ENCODE results near the gene ZBTB39.
"Not testable (repeated sequence)": the region's sequence is repeated elsewhere in the genome, so short reads cannot be mapped to it uniquely, and the experiment has no call there.

ZBTB39 gene

GRCh38 chr12:57042695-57043094 is 36.3 kb upstream of the ZBTB39 start:
- Mint-ChIP-seq H3K27me3 (peaks cover 1% of the 10 kb centered on the region), H3K9me3 (no peaks in the 10 kb centered on the region), H3K36me3 (no peaks in the 10 kb centered on the region), H3K4me3 (no peak overlapping the region), H3K27ac (no peak overlapping the region), H3K4me1 (peaks cover 22% of the 10 kb centered on the region)
- no peak for ATAC-seq (ENCODE audit: low read depth)
- no peak for DNase-seq (ENCODE audit: low spot score in 2 of 2)

DNA sequence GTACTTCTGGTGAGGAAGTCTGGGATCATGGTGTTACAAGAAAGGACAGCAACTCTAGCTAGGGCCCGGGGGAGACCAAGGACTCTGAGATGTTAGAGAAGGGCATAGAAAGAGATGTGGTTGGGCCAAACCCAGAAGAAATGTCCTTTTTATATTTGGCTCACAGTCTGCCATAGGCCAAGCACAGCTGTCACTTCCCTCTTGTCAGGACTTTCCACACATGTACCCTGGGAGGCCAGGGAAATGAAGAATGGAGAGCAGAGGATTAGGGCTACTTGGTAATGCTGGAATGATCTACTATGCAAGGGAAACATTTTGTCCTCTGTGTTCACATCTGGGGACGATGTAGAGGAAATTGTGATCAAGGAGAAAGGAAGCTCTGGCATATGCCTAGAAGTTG is 34.4 kb upstream of the ZBTB39 start:
- no peak for DNase-seq (ENCODE audit: low spot score in 2 of 2)
- Mint-ChIP-seq H3K36me3 (no peaks in the 10 kb centered on the region), H3K27me3 (peaks cover 1% of the 10 kb centered on the region), H3K4me1 (peaks cover 3% of the 10 kb centered on the region), H3K27ac (no peak overlapping the region), H3K4me3 (no peak overlapping the region), H3K9me3 (no peaks in the 10 kb centered on the region)
- ATAC-seq (ENCODE audit: low read depth): no peak

DNA sequence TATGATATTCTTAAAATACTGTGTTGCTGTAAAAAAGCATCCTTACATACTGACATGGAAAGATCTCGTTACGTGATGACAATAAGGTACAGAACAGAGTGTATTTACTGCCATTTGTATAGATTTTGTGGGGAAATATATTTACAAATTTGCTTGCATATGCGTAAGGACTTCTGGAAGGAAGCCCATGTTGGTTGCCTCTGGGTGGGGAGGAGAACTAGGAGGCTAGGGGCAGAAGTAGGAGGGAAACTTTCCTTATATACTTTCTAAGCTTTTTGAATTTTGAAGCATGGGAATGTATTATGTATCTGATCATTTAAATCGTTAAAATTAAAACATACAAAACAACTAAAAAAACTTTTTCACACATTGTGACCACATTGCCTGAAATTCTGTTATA is 33.9 kb upstream of the ZBTB39 start:
- peaks cover 2% of the 10 kb centered on the region for H3K4me1 Mint-ChIP-seq
- H3K27ac Mint-ChIP-seq: no peak overlapping the region
- DNase-seq (ENCODE audit: low spot score in 2 of 2): no peak
- no peak for ATAC-seq (ENCODE audit: low read depth)
- no peak overlapping the region for H3K4me3 Mint-ChIP-seq
- H3K27me3 Mint-ChIP-seq: peaks cover 1% of the 10 kb centered on the region
- no peaks in the 10 kb centered on the region for H3K36me3 Mint-ChIP-seq
- no peaks in the 10 kb centered on the region for H3K9me3 Mint-ChIP-seq

DNA sequence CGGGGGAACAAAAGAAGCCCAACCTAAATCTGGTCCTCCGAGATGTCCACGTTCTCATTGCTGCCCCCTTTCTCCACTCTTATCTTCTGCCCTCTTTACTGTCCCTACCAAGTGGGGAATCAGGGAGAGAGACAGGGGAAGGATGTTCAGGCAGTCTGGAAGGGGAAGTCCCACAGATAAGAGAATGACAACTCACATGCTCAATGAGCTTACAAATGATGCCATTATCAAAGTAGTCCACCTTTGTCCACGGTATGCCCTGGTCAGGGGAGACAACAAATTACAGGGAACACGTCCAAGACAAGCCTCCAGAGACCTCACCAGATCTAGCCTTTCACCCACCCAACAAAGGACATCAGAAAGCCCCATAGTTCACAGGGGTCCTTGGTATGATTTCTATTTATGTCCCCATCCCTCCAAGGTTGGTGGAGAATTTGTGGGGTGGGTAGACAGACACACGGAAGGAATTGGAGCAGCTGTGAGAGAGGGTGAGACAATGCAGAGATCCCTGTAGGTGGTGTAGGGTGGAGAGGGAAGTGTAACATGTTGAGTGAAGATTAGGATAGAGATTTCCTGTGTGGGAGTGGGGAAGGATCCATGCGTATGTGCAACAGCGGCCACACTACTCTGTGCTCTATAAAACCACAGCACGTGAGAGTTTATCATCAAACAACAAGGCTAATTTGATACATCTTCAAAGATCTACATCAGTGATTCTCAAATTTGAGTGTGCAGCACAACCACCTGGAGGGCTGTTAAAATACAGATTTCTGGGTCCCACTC is 32.9 kb upstream of the ZBTB39 start:
- Mint-ChIP-seq H3K4me3 (no peak overlapping the region), H3K27me3 (peaks cover 1% of the 10 kb centered on the region), H3K4me1 (peaks cover 2% of the 10 kb centered on the region), H3K27ac (no peak overlapping the region), H3K36me3 (no peaks in the 10 kb centered on the region), H3K9me3 (no peaks in the 10 kb centered on the region)
- no peak for DNase-seq (ENCODE audit: low spot score in 2 of 2)
- no peak for ATAC-seq (ENCODE audit: low read depth)

- Mint-ChIP-seq H3K4me1 (peaks cover 2% of the 10 kb centered on the region), H3K27me3 (no peaks in the 10 kb centered on the region), H3K27ac (no peak overlapping the region), H3K36me3 (no peaks in the 10 kb centered on the region), H3K4me3 (no peak overlapping the region), H3K9me3 (no peaks in the 10 kb centered on the region)
- no peak for ATAC-seq (ENCODE audit: low read depth)
- DNase-seq (ENCODE audit: low spot score in 2 of 2): no peak
Measured at GRCh38 chr12:57037264-57037663, 30.9 kb upstream of the ZBTB39 start.

DNA sequence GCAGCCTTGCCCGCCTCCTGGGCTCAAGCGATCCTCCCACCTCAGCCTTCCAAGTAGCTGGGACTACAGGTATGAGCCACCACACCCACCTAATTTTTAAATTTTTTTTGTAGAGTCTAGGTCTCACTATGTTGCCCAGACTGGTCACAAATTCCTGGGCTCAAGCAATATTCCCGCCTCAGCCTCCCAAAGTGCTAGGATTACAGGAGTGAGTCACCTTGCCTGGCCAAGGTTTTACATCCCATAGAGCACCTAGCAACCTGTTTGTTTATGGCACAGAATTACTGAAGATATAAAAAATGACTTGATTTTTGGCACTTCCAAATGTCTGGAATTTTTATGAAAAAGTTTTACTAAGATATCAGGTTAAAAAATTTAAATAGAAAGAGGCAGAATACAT is 27.1 kb upstream of the ZBTB39 start:
- H3K9me3 Mint-ChIP-seq: no peaks in the 10 kb centered on the region
- H3K4me3 Mint-ChIP-seq: no peak overlapping the region
- no peaks in the 10 kb centered on the region for H3K27me3 Mint-ChIP-seq
- H3K4me1 Mint-ChIP-seq: peaks cover 9% of the 10 kb centered on the region
- DNase-seq (ENCODE audit: low spot score in 2 of 2) (no peak), ATAC-seq (ENCODE audit: low read depth) (no peak)
- no peak overlapping the region for H3K27ac Mint-ChIP-seq
- no peaks in the 10 kb centered on the region for H3K36me3 Mint-ChIP-seq

DNA sequence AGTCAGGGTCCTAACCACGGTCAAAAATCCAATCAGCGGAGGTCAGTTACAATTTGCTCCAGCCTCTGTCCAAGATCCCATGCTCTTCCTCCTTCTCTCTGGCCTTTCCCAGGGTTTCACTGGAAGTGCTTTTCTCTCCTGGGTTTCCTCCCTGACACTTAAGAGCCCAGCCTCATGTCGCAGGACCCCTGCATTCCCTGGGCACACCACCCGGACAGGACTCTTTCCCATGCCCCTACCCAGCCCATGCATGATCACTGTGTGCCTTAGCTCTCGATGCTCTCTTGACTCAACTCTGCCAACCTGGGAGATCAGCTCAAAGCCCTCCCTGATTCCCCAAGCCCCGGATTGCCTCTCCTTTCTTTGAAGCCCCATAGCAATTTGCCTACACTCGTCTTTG is 25.4 kb upstream of the ZBTB39 start:
- Mint-ChIP-seq H3K27me3 (no peaks in the 10 kb centered on the region), H3K27ac (peak overlapping the region; percentile 28), H3K36me3 (no peaks in the 10 kb centered on the region), H3K9me3 (no peaks in the 10 kb centered on the region), H3K4me1 (peaks cover 17% of the 10 kb centered on the region), H3K4me3 (no peak overlapping the region)
- DNase-seq (ENCODE audit: low spot score in 2 of 2) (no peak), ATAC-seq (ENCODE audit: low read depth) (no peak)

GRCh38 chr12:57031138-57031725 is 24.9 kb upstream of the ZBTB39 start:
- no peak overlapping the region for H3K4me3 Mint-ChIP-seq
- H3K27ac Mint-ChIP-seq: peak overlapping the region; percentile 28
- peaks cover 17% of the 10 kb centered on the region for H3K4me1 Mint-ChIP-seq
- no peaks in the 10 kb centered on the region for H3K9me3 Mint-ChIP-seq
- DNase-seq (ENCODE audit: low spot score in 2 of 2) (peak in 1 of 2 donors; percentile 18), ATAC-seq (ENCODE audit: low read depth) (peak; percentile 94)
- H3K27me3 Mint-ChIP-seq: peaks cover under 1% of the 10 kb centered on the region
- H3K36me3 Mint-ChIP-seq: no peaks in the 10 kb centered on the region

- peaks cover 2% of the 10 kb centered on the region for H3K27me3 Mint-ChIP-seq
- H3K9me3 Mint-ChIP-seq: no peaks in the 10 kb centered on the region
- DNase-seq (ENCODE audit: low spot score in 2 of 2) (no peak), ATAC-seq (ENCODE audit: low read depth) (no peak)
- H3K4me1 Mint-ChIP-seq: peaks cover 17% of the 10 kb centered on the region
- H3K27ac Mint-ChIP-seq: no peak overlapping the region
- no peak overlapping the region for H3K4me3 Mint-ChIP-seq
- no peaks in the 10 kb centered on the region for H3K36me3 Mint-ChIP-seq
Measured at GRCh38 chr12:57029457-57029856, 23.1 kb upstream of the ZBTB39 start.

GRCh38 chr12:57027805-57028153 is 21.4 kb upstream of the ZBTB39 start:
- ATAC-seq (ENCODE audit: low read depth): no peak
- no peak overlapping the region for H3K4me3 Mint-ChIP-seq
- H3K4me1 Mint-ChIP-seq: peaks cover 17% of the 10 kb centered on the region
- H3K27me3 Mint-ChIP-seq: peaks cover 2% of the 10 kb centered on the region
- DNase-seq (ENCODE audit: low spot score in 2 of 2): no peak
- no peaks in the 10 kb centered on the region for H3K36me3 Mint-ChIP-seq
- H3K9me3 Mint-ChIP-seq: no peaks in the 10 kb centered on the region
- peak overlapping the region; percentile 18 for H3K27ac Mint-ChIP-seq

DNA sequence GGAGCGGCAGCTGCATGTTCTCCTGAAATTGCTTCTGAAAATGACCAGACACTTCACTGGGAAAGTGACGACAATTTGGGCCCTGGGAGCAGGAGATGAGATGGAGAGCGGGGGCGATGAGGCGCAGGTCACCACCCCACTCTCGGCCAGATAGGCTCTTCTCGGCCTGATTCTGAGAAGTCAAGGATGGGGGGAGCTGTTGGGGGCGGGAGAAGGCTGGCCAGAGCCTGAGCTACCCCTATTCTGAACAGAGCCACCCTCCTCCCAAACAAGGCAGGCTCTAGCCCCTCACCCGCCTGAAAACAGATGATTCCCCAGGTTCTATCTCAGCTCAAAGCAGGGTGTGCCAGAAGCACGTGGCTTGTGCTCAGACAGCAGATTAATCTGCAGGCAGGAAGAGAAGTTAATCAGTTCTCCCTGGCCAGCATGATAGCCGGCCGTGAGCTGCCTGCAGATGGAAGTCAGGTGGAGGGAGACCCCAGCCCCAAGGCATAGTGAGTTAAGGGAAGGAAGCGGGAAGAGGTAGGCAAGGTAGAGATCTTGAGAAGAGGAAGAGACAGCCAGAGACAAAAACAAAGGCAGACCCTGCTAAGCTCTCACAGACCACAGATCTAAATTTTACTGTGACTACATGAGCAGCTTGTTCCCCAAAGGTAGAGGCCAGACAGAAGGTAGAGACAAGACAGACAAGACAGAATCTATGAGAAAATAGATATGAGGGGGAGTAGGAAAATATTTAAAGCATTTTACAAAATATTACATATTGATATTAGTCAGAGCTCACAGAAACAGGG is 20.9 kb upstream of the ZBTB39 start:
- ATAC-seq (ENCODE audit: low read depth): no peak

GRCh38 chr12:57025196-57025595 is 18.9 kb upstream of the ZBTB39 start:
- Mint-ChIP-seq H3K27me3 (peaks cover 2% of the 10 kb centered on the region), H3K36me3 (no peaks in the 10 kb centered on the region), H3K4me1 (peaks cover 7% of the 10 kb centered on the region), H3K4me3 (no peak overlapping the region), H3K27ac (no peak overlapping the region), H3K9me3 (no peaks in the 10 kb centered on the region)
- ATAC-seq (ENCODE audit: low read depth): no peak
- DNase-seq (ENCODE audit: low spot score in 2 of 2): no peak

More for the DNA sequence above, 20.9 kb upstream of the ZBTB39 start:
- no peaks in the 10 kb centered on the region for H3K36me3 Mint-ChIP-seq
- H3K4me1 Mint-ChIP-seq: peaks cover 17% of the 10 kb centered on the region
- H3K4me3 Mint-ChIP-seq: no peak overlapping the region
- DNase-seq (ENCODE audit: low spot score in 2 of 2): no peak
- no peaks in the 10 kb centered on the region for H3K9me3 Mint-ChIP-seq
- H3K27me3 Mint-ChIP-seq: peaks cover 2% of the 10 kb centered on the region
- H3K27ac Mint-ChIP-seq: peak overlapping the region; percentile 18

- H3K27me3 Mint-ChIP-seq; H3K27ac Mint-ChIP-seq; H3K9me3 Mint-ChIP-seq; H3K36me3 Mint-ChIP-seq; H3K4me3 Mint-ChIP-seq; H3K4me1 Mint-ChIP-seq; DNase-seq (ENCODE audit: low spot score in 2 of 2); ATAC-seq (ENCODE audit: low read depth): not testable (repeated sequence)
Measured at GRCh38 chr12:57022324-57022723, 16.0 kb upstream of the ZBTB39 start.

DNA sequence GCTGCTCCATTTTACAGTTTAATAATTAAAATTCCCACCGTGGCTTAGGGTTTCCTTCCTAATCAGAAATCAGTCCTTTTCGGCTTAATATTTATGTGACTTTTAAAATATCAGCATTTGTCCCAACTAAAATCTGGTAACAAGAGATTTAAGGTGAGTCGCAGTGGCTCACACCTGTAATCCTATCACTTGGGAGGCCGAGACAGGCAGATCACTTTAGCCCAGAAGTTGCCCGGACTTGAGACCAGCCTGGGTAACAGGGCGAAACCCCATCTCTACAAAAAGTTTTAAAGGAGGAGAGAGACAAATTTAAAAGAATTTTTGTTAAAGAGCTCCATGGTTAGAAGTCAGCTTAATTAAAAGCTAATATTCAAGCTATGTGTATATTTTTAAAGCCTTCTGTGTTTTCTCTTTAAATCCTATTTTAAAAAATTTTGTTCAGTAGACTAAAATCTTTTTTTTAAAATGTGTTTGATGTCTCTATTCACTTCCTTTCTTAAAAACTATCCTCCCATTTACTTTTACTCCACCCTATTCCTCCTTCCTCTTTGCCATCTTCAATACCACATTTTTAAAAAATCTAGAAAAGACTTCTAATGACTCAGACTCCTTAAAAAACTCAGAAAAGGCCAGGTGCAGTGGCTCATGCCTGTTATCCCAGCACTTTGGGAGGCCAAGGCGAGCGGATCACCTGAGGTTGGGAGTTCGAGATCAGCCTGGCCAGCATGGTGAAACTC is 13.8 kb upstream of the ZBTB39 start:
- Mint-ChIP-seq H3K27ac (no peak overlapping the region), H3K27me3 (peaks cover 3% of the 10 kb centered on the region), H3K36me3 (no peaks in the 10 kb centered on the region), H3K9me3 (no peaks in the 10 kb centered on the region), H3K4me1 (no peaks in the 10 kb centered on the region), H3K4me3 (no peak overlapping the region)
- ATAC-seq (ENCODE audit: low read depth) (no peak), DNase-seq (ENCODE audit: low spot score in 2 of 2) (no peak)

All from memory B cell (primary cell).